ENCODE results near the gene ABI3BP. TPM values are rescaled to one million over a fixed set of nuclear protein-coding genes. Genes with fewer than 3 reads are reported as not detected.

The ABI3BP gene
- total RNA-seq, 1 donor from 2014 or later: 1.1 TPM

- Mint-ChIP-seq H3K4me3 (ENCODE audit: unreplicated experiment) (no peak overlapping the region), H3K4me1 (ENCODE audit: low read depth, unreplicated experiment) (peaks cover 6% of the 10 kb centered on the region), H3K36me3 (ENCODE audit: low read depth, unreplicated experiment) (no peaks in the 10 kb centered on the region), H3K27ac (ENCODE audit: unreplicated experiment) (no peak overlapping the region), H3K27me3 (ENCODE audit: low read depth, unreplicated experiment) (peaks cover 9% of the 10 kb centered on the region), H3K9me3 (ENCODE audit: unreplicated experiment) (peaks cover 5% of the 10 kb centered on the region)
- Histone ChIP-seq H3K27ac (ENCODE audit: low read depth, low read length) (no peak overlapping the region), H2AFZ (ENCODE audit: low read depth, low read length) (no peak overlapping the region), H4K20me1 (ENCODE audit: insufficient read depth, low read length) (no peaks in the 10 kb centered on the region), H3K79me2 (ENCODE audit: insufficient read depth, low read length) (no peaks in the 10 kb centered on the region), H3K9ac (ENCODE audit: low read length) (no peak overlapping the region), H3K4me3 (ENCODE audit: insufficient read depth, low read depth, low read length) (no peak overlapping the region), H3K27me3 (ENCODE audit: insufficient read depth, low read length) (no peaks in the 10 kb centered on the region), H3K36me3 (ENCODE audit: insufficient read depth, low read length) (no peaks in the 10 kb centered on the region), H3K9me3 (ENCODE audit: insufficient read depth, low read depth, low read length) (no peaks in the 10 kb centered on the region), H3K4me1 (ENCODE audit: insufficient read depth, low read length) (no peaks in the 10 kb centered on the region), H3K4me2 (ENCODE audit: low read length) (no peak overlapping the region)
- TF ChIP-seq EZH2 (IDR thresholded peaks at IDR 0.05; ENCODE audit: insufficient read depth, low read length) (no peak), CTCF (IDR thresholded peaks at IDR 0.05; ENCODE audit: insufficient read depth, low read depth, low read length) (no peak)
- no peak for DNase-seq (ENCODE audit: low read depth)
- FAIRE-seq: no peak
Measured at GRCh38 chr3:100833483-100833882, 159.7 kb downstream of the ABI3BP start.

GRCh38 chr3:100831629-100832028, 161.6 kb downstream of the ABI3BP start:
- FAIRE-seq: no peak
- Mint-ChIP-seq H3K27me3 (ENCODE audit: low read depth, unreplicated experiment) (peaks cover 9% of the 10 kb centered on the region), H3K4me1 (ENCODE audit: low read depth, unreplicated experiment) (no peaks in the 10 kb centered on the region), H3K27ac (ENCODE audit: unreplicated experiment) (no peak overlapping the region), H3K36me3 (ENCODE audit: low read depth, unreplicated experiment) (no peaks in the 10 kb centered on the region), H3K9me3 (ENCODE audit: unreplicated experiment) (peaks cover 5% of the 10 kb centered on the region), H3K4me3 (ENCODE audit: unreplicated experiment) (no peak overlapping the region)
- H3K36me3 ChIP-seq (ENCODE audit: insufficient read depth, low read length): no peaks in the 10 kb centered on the region
- no peak overlapping the region for H3K9ac ChIP-seq (ENCODE audit: low read length)
- H3K27me3 ChIP-seq (ENCODE audit: insufficient read depth, low read length): no peaks in the 10 kb centered on the region
- TF ChIP-seq CTCF (IDR thresholded peaks at IDR 0.05; ENCODE audit: insufficient read depth, low read depth, low read length): no peak
- TF ChIP-seq EZH2 (IDR thresholded peaks at IDR 0.05; ENCODE audit: insufficient read depth, low read length): no peak
- no peak overlapping the region for H3K27ac ChIP-seq (ENCODE audit: low read depth, low read length)
- no peaks in the 10 kb centered on the region for H4K20me1 ChIP-seq (ENCODE audit: insufficient read depth, low read length)
- no peak overlapping the region for H2AFZ ChIP-seq (ENCODE audit: low read depth, low read length)
- H3K4me3 ChIP-seq (ENCODE audit: insufficient read depth, low read depth, low read length): no peak overlapping the region
- no peak overlapping the region for H3K4me2 ChIP-seq (ENCODE audit: low read length)
- H3K79me2 ChIP-seq (ENCODE audit: insufficient read depth, low read length): no peaks in the 10 kb centered on the region
- no peak for DNase-seq (ENCODE audit: low read depth)
- no peaks in the 10 kb centered on the region for H3K9me3 ChIP-seq (ENCODE audit: insufficient read depth, low read depth, low read length)
- H3K4me1 ChIP-seq (ENCODE audit: insufficient read depth, low read length): no peaks in the 10 kb centered on the region

GRCh38 chr3:100830931-100831330, 162.3 kb downstream of the ABI3BP start:
- Mint-ChIP-seq H3K4me1 (ENCODE audit: low read depth, unreplicated experiment) (no peaks in the 10 kb centered on the region), H3K4me3 (ENCODE audit: unreplicated experiment) (no peak overlapping the region), H3K27me3 (ENCODE audit: low read depth, unreplicated experiment) (peaks cover 9% of the 10 kb centered on the region), H3K9me3 (ENCODE audit: unreplicated experiment) (peaks cover 5% of the 10 kb centered on the region), H3K27ac (ENCODE audit: unreplicated experiment) (no peak overlapping the region), H3K36me3 (ENCODE audit: low read depth, unreplicated experiment) (no peaks in the 10 kb centered on the region)
- no peaks in the 10 kb centered on the region for H3K27me3 ChIP-seq (ENCODE audit: insufficient read depth, low read length)
- DNase-seq (ENCODE audit: low read depth) (no peak), FAIRE-seq (no peak)
- H3K4me2 ChIP-seq (ENCODE audit: low read length): no peak overlapping the region
- H3K4me3 ChIP-seq (ENCODE audit: insufficient read depth, low read depth, low read length): no peak overlapping the region
- no peaks in the 10 kb centered on the region for H3K36me3 ChIP-seq (ENCODE audit: insufficient read depth, low read length)
- H3K79me2 ChIP-seq (ENCODE audit: insufficient read depth, low read length): no peaks in the 10 kb centered on the region
- H3K9me3 ChIP-seq (ENCODE audit: insufficient read depth, low read depth, low read length): no peaks in the 10 kb centered on the region
- no peaks in the 10 kb centered on the region for H3K4me1 ChIP-seq (ENCODE audit: insufficient read depth, low read length)
- no peak overlapping the region for H3K9ac ChIP-seq (ENCODE audit: low read length)
- H3K27ac ChIP-seq (ENCODE audit: low read depth, low read length): no peak overlapping the region
- no peaks in the 10 kb centered on the region for H4K20me1 ChIP-seq (ENCODE audit: insufficient read depth, low read length)
- TF ChIP-seq EZH2 (IDR thresholded peaks at IDR 0.05; ENCODE audit: insufficient read depth, low read length) (no peak), CTCF (IDR thresholded peaks at IDR 0.05; ENCODE audit: insufficient read depth, low read depth, low read length) (no peak)
- H2AFZ ChIP-seq (ENCODE audit: low read depth, low read length): no peak overlapping the region

All from astrocyte (in vitro differentiated cells and primary cell).